GM18517 (cell line): ENCODE results near the gene KRTAP5-6.

Experiments used
- ATAC-seq: cut with Tn5 transposase; IDR thresholded peaks from one replicate; pipeline ENCODE4 v1.9.1; 2021; ENCODE audit warnings: mild to moderate bottlenecking, moderate library complexity; ENCODE audit not compliant: unreplicated experiment

KRTAP5-6 gene

DNA sequence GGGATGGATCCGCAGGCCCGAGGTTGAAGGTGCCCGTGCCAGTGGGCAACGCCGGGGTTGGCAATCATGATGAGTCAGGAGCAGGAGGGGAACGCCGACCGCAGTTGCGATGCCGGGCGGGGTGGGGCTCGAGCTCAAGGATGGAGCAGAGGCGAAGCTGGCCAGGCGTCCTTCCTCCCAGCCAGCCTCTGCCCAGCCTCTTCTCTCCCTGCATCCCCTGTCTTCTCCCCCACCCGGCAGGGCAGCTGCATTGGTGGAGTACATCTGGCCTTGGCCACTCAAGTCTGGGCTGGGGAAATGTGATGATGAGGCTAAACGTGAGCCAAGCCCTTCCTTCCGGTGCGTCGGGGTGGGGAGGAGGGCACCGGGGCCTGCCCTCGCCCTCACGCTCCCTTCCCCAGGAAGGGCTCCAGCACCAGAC is 49.5 kb downstream of the KRTAP5-6 start:
- ATAC-seq = no peak

DNA sequence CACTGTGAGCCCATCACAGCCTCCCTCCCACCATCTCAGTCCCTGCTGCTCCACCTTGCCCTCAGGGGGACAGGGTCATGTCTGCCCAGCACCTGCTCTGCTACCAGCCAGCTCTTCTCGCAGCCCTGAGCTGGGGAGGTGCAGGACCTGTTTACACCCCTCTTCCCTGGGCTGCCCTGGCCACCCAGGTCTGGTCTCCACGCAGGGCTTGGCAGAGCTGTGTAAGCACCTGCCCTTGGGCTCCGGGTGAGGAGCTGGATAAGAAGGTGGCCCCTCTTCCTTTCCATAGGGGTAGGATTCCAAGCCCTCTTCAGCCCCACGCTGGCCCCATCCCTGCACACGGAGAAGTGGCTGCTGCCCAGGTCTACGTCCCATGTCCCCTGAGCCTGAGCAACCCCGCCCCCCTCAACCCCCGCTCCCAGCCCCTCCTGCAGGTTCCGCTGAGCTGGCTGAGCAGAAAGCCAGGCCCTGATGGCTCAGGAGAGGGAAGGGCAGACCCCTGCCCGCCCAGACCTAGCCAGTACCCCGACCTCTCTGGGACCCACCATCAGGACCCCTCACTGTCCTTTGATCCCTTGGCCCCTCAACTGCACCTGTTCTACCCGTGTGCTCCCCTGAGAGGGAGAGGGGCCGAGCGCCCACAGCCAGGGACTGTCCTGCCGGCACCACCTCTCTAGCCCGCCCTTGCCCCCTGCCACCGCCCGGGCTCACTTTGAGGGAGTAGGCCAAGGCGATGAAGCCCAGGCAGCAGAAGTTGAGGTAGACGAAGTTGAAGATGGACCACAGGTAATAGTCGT is 50.2 kb downstream of the KRTAP5-6 start:
- ATAC-seq = no peak
